GM18502 (cell line): ENCODE measurements around the gene RNF25.

ENCODE experiments used
- ATAC-seq: cut with Tn5 transposase; IDR thresholded peaks from one replicate; pipeline ENCODE4 v1.9.1; 2021; ENCODE audit warnings: mild to moderate bottlenecking; ENCODE audit not compliant: unreplicated experiment, poor library complexity

Gene RNF25

GRCh38 chr2:218635719-218636118 lies 36.1 kb downstream of the RNF25 start:
- ATAC-seq = no peak

GRCh38 chr2:218631837-218632236 lies 40.0 kb downstream of the RNF25 start:
- ATAC-seq = no peak

- no peak for ATAC-seq
These were observed 43.9 kb downstream of the RNF25 start for GRCh38 chr2:218627939-218628338.

- ATAC-seq = no peak
These were observed 45.4 kb downstream of the RNF25 start for GRCh38 chr2:218626369-218626768.

- ATAC-seq = no peak
These were observed 48.5 kb downstream of the RNF25 start for GRCh38 chr2:218623366-218623705.

- ATAC-seq = no peak
These were observed 49.0 kb downstream of the RNF25 start for GRCh38 chr2:218622606-218623365.

- ATAC-seq = no peak
These were observed 50.8 kb downstream of the RNF25 start for GRCh38 chr2:218621007-218621406.

- no peak for ATAC-seq
These were observed 53.5 kb downstream of the RNF25 start for GRCh38 chr2:218618102-218618860.

GRCh38 chr2:218615868-218616315 lies 55.9 kb downstream of the RNF25 start:
- no peak for ATAC-seq
